Central memory CD4-positive, alpha-beta T cell (primary cell): ENCODE data around the gene SSH2.

Experiments
- DNase-seq: peaks from one replicate; pipeline ENCODE4 v3.0.0; 2022

The SSH2 gene

DNA sequence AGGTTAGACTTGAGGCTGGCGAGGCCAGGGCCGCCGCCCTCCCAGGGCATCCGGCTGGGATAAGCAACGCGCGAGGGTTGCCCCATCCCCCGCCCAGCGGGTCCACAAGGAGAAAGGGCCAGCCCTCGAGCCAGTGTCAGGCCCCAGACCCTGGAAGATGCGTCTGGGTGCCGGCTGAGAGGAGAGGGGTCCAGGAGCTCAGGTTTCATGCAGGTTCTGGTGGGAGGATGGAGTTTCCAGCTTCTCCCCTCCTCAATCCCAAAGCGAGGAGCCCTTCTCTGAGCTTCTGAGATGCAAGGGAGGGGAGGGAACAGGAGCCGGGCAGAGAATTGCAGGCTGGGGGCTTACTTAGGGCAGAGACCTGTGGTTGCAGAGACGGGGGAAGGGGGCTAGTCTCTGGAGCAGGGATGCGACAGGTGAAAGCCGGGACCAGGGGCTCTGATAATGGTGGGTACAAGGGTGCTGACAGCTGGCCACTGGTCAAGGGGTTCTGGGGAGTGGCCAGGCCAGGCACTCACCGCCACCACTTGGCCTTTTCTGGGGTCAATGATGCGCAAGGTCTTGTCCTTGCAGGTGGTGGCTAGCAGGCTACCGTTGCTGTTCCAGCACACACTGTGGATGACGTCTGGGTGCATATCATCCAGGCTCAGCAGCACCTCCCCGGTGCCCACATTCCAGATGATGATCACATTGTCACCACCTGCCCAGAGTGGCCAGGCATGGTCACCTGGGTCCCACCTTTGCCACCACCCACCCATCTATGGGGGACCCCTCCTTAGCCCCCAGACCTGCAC, 311.6 kb downstream of the SSH2 start:
- DNase-seq, result no peak

GRCh38 chr17:29617481-29618271, 312.4 kb downstream of the SSH2 start:
- peak; percentile 86 for DNase-seq

GRCh38 chr17:29617125-29617480, 312.9 kb downstream of the SSH2 start:
- peak; percentile 88 for DNase-seq

DNA sequence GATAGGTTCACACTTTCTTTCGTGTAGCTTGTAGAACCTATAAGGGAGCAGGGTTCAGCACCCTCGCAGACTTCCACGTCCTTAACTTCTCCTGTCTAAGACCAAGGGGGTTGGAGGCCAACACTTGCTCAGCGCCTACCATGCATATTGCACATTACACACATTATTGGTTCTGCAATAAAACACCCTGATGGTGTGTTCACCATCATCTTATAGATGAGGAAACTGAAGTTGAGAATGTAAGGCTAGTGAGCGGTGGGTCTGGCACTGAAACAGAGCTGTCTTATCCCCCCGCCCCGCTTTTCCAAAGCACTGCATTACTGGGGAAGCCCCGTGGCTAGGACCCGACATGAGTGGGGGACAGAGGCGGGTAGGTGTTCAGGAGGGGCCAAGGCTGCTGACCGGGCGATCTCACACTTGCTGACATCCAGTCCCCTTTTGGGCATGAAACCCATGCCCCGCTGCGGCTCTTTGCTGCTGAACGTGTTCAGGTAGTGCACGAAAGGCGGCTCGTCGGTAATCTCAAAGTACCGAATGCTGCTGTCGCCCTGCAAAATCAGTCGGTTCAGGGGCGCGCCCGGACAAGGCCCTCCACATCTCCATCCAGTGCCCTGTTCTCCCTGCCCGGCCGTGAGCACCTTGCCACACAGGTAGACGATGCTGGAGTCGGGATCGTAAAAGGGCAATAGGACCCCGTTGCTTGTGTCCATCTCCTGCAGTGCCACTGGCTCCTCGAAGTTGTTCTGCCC, 313.6 kb downstream of the SSH2 start:
- DNase-seq, result no peak

DNA sequence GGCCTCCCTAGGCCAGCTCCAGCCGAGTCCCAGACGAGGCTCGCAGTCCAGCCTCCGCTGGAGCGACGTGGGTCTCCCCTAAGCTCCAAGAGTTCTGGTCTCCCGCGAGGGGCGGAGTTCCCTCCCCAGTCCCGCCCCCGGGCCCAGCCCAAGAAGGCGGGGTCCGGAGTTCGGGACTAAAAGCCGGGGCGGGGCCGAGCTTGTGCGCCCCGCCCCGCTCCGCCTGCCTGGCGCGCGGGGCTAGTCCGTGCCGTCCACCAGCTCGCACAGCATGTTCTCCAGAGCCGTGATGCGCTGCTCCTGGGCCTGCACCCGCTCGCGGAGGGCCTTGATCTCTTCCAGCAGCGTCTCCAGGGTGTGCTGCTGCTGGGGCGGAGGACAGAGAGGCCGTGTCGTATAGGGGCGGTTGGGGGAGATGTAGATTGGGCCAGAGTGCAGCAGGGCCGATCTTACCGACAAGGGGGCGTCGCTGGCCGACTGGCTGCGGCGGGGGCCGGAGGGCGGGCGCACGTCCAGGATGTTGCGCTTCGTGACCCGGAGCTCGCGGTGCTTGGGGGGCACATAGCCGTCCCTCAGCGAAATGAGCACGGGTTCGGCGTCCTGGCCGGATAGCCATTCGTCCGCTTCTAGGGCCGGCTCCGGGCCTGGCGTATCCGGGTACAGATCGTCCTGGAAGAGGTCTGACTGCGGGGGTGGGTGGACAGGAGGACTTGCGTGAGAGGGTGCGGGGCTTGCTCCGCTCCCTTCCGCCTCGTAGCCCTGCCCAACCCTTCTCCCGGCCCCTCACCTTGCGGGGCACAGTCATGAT, 314.3 kb downstream of the SSH2 start:
- peak; percentile 78 for DNase-seq

DNA sequence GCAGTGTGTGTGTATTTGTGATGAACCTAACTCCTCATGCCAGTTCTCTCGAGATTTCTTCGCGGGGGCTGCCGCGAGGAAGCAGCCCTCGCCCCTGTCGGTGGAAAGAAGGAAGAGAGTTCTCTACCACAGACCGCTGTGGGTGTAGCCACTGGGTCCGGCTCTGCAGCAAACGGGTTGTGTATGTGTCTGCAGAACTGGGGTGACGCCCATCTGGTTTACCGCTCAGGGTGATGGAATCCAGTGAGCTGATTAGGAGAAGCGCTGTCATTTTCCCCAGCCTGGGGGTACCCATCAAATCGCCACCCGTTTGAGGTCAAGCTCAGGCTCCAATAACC, 315.0 kb downstream of the SSH2 start:
- peak; percentile 79 for DNase-seq

- DNase-seq, result no peak
Observed at GRCh38 chr17:29614349-29615047, 315.5 kb downstream of the SSH2 start.

DNA sequence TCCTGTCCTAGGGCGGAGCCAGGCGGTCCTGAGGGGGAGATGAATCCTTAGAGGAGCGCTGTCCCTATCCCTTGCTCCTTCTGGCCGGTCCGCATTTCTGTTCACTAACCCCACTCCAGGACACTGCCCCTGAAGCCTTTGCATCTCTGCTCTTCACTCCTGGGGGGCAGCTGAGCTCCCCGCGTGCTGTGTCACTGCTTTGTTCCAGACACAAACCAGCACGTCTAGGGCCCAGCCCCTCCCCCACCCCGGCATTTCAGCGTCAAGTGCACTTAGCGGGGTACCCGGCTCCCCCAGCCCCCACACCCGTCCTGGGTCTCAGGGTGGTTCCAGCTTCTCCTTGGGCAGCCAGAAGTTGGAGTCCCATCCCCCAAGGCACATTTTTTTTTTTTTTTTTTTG, 316.2 kb downstream of the SSH2 start:
- DNase-seq, result no peak

DNA sequence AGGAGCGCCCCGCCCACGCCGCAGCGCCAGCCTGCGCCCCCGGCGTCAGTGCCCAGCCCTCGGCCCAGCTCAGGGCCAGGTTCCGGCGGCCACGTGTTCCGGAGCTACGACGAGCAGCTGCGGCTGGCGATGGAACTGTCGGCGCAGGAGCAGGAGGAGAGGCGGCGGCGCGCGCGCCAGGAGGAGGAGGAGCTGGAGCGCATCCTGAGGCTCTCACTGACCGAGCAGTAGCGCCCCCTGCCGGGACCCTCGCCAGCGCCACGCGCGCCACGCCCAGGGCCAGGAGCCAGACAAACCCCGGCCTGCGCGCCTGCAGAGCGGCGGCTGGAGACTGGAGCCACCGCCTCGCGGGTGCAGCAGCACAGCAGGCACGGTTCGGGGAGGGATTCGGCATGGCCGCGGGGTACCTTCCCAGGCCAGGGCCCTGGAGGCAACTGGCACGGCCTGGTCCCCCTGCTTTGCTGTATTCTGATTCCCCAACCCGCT, 316.6 kb downstream of the SSH2 start:
- peak; percentile 87 for DNase-seq

GRCh38 chr17:29612404-29613280, 317.4 kb downstream of the SSH2 start:
- no peak for DNase-seq

GRCh38 chr17:29612094-29612403, 318.0 kb downstream of the SSH2 start:
- DNase-seq, result no peak

DNA sequence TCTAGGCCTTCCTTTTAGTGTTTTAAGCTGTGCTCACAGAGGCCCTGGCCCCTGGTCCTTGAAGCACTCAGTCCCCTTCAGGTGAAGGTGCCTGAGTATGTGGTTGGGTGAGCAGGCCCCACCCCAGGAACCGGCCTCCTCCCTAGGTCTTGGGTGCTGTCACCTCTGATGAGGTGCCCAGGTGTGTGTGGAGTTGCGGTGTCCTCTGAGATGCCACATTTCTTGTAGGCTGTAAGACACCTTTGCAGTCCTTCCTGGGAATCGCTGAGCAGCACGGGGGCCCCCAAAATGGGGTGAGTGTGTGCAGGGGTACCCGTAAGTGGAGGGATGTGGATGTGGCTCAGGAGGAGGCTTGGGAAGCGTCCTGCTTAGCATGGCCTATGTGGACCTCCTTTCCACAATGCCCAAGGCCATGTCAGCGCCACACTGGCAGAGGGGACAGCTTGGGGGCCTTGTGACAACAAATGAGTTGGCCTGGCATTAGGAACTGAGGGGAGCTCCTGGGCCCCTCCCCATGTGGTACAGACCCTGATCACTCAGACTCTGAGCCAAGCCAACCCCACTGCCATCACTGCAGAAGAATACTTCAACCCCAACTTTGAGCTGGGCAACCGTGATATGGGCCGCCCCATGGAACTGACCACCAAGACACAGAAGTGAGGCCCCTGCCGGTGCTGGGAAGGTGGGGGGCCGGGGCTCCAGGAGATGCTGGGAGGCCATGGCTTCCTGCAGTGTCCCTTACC, 318.5 kb downstream of the SSH2 start:
- no peak for DNase-seq

DNA sequence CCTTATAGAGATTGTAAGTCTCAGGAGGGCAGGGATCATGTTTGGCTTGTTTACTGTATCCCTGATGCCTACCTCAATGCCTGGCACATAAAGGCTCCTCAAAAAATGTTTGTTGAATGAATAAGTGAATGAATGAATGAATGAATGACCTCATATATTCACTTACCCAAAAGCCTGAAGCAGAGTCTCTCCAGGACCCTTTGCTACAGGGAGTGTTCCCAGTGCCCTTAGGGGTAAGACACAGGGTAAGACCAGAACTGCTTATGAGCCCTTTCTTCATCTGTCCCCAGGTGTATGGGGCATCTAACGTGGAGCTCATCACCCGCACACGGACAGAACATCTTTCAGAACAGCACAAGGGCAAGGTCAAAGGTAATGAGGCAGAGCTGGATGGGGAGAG, 319.6 kb downstream of the SSH2 start:
- DNase-seq, result no peak

DNA sequence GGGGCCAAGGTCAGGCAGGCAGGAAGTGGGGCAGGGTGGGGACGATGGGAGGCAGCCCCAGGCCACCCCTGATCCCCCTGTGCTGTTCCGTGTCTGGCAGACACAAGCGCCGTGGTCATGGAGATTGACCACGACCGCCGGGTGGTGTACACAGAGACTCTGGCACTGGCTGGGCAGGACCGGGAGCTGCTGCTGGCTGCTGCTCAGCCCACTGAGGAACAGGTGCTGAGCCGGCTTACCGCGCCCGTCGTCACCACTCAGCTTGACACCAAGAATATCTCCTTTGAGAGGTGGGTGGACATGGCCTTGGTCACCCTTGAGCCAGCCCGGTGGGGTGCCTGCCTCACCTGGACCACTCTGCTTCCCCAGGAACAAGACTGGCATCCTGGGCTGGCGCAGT, 321.0 kb downstream of the SSH2 start:
- DNase-seq, result no peak

DNA sequence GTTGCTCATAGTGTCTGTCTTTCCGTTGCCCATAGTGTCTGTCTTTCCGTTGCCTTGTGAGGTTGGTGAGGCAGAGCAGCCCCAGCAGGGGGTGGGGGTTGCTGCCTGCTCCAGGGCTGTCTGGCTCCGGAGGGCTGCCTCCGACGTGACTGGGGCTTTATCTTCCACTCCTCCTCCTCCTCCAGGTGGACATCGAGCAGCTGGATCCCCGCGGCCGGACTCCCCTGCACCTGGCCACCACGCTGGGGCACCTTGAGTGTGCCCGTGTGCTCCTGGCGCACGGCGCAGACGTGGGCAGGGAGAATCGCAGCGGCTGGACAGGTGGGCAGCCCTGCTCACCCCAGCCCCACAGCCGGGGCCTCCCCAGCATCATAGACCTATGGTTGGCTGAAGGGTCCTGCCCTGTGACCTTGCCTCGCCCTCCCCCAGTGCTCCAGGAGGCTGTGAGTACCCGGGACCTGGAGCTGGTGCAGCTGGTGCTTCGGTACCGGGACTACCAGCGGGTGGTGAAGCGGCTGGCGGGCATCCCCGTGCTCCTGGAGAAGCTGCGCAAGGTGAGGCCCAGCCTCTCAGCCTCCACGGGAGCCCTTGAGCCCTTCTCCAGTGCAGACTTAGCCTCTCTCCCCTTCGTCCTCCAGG, 322.4 kb downstream of the SSH2 start:
- DNase-seq, result no peak

GRCh38 chr17:29603109-29603674, 326.8 kb downstream of the SSH2 start:
- no peak for DNase-seq

GRCh38 chr17:29597361-29598172, 332.5 kb downstream of the SSH2 start:
- DNase-seq, result no peak

- DNase-seq, result no peak
Observed at GRCh38 chr17:29596811-29597210, 333.2 kb downstream of the SSH2 start.
